Activated effector memory CD4-positive, alpha-beta T cell treated with anti-CD3 and anti-CD28 coated beads, Interleukin-2, amount 50 U/mL, for 16 hours (primary cell): ENCODE data around the gene DDX54.
"Not testable (repeated sequence)": the region's sequence is repeated elsewhere in the genome, so short reads cannot be mapped to it uniquely, and the experiment has no call there.

ENCODE experiments used
- DNase-seq: peaks from one replicate; pipeline ENCODE4 v3.0.0-alpha.2; 2020

DDX54 gene

GRCh38 chr12:113158439-113159203 is 26.7 kb downstream of the DDX54 start:
- DNase-seq, result no peak

- DNase-seq, result no peak
Measured at GRCh38 chr12:113157218-113157859, 27.9 kb downstream of the DDX54 start.

- no peak for DNase-seq
Measured at GRCh38 chr12:113155646-113156045, 29.6 kb downstream of the DDX54 start.

- no peak for DNase-seq
Measured at GRCh38 chr12:113155060-113155459, 30.2 kb downstream of the DDX54 start.

GRCh38 chr12:113154351-113154973 is 30.8 kb downstream of the DDX54 start:
- DNase-seq, result no peak

- DNase-seq, result peak; percentile 80
Measured at GRCh38 chr12:113152835-113153814, 32.2 kb downstream of the DDX54 start.

- no peak for DNase-seq
Measured at GRCh38 chr12:113152196-113152834, 33.0 kb downstream of the DDX54 start.

- DNase-seq, result no peak
Measured at GRCh38 chr12:113151655-113152054, 33.6 kb downstream of the DDX54 start.

GRCh38 chr12:113149361-113150150 is 35.7 kb downstream of the DDX54 start, which contains the start of gene CFAP73:
CFAP73 (plus strand) TSS chr12:113149724; CDS start chr12:113149858, 134 bp downstream.
- DNase-seq, result no peak

GRCh38 chr12:113146999-113147398 is 38.3 kb downstream of the DDX54 start:
- DNase-seq, result no peak

- DNase-seq, result no peak
Measured at GRCh38 chr12:113145720-113146551, 39.3 kb downstream of the DDX54 start.

- DNase-seq, result no peak
Measured at GRCh38 chr12:113144806-113145205, 40.5 kb downstream of the DDX54 start.

- DNase-seq, result no peak
Measured at GRCh38 chr12:113143959-113144358, 41.3 kb downstream of the DDX54 start.

GRCh38 chr12:113142886-113143332 is 42.4 kb downstream of the DDX54 start:
- no peak for DNase-seq

- DNase-seq, result no peak
Measured at GRCh38 chr12:113142173-113142885, 42.9 kb downstream of the DDX54 start.

- not testable (repeated sequence) for DNase-seq
Measured at GRCh38 chr12:113141716-113142115, 43.6 kb downstream of the DDX54 start.

GRCh38 chr12:113140706-113141105 is 44.6 kb downstream of the DDX54 start:
- DNase-seq, result no peak

- no peak for DNase-seq
Measured at GRCh38 chr12:113138826-113139225, 46.5 kb downstream of the DDX54 start.
